Osteoblast (primary cell): ENCODE data around the gene NACC2. TPM values are rescaled to one million over a fixed set of nuclear protein-coding genes. Genes with fewer than 3 reads are reported as not detected.

Source experiments
- DNase-seq: peaks from one replicate; pipeline ENCODE4 v3.0.0; 2011; ENCODE audit warnings: low spot score, mixed read lengths; ENCODE audit not compliant: insufficient read length; ENCODE audit errors: missing footprints
- H2AFZ ChIP-seq: 2 replicates; pipeline ENCODE4 v1.6.0; 2011; ENCODE audit warnings: mild to moderate bottlenecking, low read length
- H3K27ac ChIP-seq: 2 replicates; pipeline ENCODE4 v1.5.1; 2011; ENCODE audit warnings: mild to moderate bottlenecking, low read depth, low read length, moderate library complexity
- H3K27me3 ChIP-seq: 2 replicates; pipeline ENCODE4 v1.6.0; 2012; ENCODE audit warnings: mild to moderate bottlenecking, control low read depth, inconsistent platforms, low read length, moderate library complexity; ENCODE audit not compliant: insufficient read depth
- H3K36me3 ChIP-seq: 2 replicates; pipeline ENCODE4 v1.5.1; 2011; ENCODE audit warnings: mild to moderate bottlenecking, low read length, control low read depth, moderate library complexity; ENCODE audit not compliant: insufficient read depth
- H3K4me1 ChIP-seq: 2 replicates; pipeline ENCODE4 v1.5.1; 2011; ENCODE audit warnings: mild to moderate bottlenecking, low read length, control low read depth, moderate library complexity; ENCODE audit not compliant: insufficient read depth
- H3K4me2 ChIP-seq: 2 replicates; pipeline ENCODE4 v1.6.0; 2011; ENCODE audit warnings: mild to moderate bottlenecking, low read length; ENCODE audit not compliant: insufficient read depth
- H3K4me3 ChIP-seq: fragments of 200-600 bp; sonication (generic); 3 replicates; pipeline ENCODE4 v1.5.1; 2012; ENCODE audit warnings: mild to moderate bottlenecking, low read length, inconsistent platforms; ENCODE audit not compliant: insufficient read depth
- H3K79me2 ChIP-seq: 2 replicates; pipeline ENCODE4 v1.6.0; 2012; ENCODE audit warnings: mild to moderate bottlenecking, low read length, control low read depth, inconsistent platforms; ENCODE audit not compliant: insufficient read depth
- H3K9me3 ChIP-seq: 2 replicates; pipeline ENCODE4 v1.5.1; 2011; ENCODE audit warnings: low read depth, low read length, control low read depth
- H4K20me1 ChIP-seq: 2 replicates; pipeline ENCODE4 v1.6.0; 2012; ENCODE audit warnings: mild to moderate bottlenecking, low read length, control low read depth; ENCODE audit not compliant: insufficient read depth
- total RNA-seq: library from RNA; depleted of rRNA; stranded (reverse); fragments of >200 nt; gene quantifications from 2 replicates; pipeline ENCODE4 v1.2.3, GENCODE V29; 2012
- TF ChIP-seq, protein P1 (sequence below): IDR thresholded peaks from 2 replicates; pipeline ENCODE4 v1.5.1; 2011; ENCODE audit warnings: mild to moderate bottlenecking, low read depth, low read length, moderate library complexity; ENCODE audit errors: extremely low read depth

NACC2 gene
- total RNA-seq, 1 donor, result 32.9 TPM

GRCh38 chr9:135987838-135988404 lies 107.2 kb downstream of the NACC2 start:
- Histone ChIP-seq H3K4me2 (no peak overlapping the region), H3K27ac (no peak overlapping the region), H3K9me3 (no peaks in the 10 kb centered on the region), H2AFZ (no peak overlapping the region), H4K20me1 (no peaks in the 10 kb centered on the region), H3K4me1 (peaks cover 9% of the 10 kb centered on the region), H3K79me2 (no peaks in the 10 kb centered on the region), H3K36me3 (no peaks in the 10 kb centered on the region), H3K4me3 (no peak overlapping the region), H3K27me3 (peaks cover 17% of the 10 kb centered on the region)
- TF ChIP-seq, protein P1, sequence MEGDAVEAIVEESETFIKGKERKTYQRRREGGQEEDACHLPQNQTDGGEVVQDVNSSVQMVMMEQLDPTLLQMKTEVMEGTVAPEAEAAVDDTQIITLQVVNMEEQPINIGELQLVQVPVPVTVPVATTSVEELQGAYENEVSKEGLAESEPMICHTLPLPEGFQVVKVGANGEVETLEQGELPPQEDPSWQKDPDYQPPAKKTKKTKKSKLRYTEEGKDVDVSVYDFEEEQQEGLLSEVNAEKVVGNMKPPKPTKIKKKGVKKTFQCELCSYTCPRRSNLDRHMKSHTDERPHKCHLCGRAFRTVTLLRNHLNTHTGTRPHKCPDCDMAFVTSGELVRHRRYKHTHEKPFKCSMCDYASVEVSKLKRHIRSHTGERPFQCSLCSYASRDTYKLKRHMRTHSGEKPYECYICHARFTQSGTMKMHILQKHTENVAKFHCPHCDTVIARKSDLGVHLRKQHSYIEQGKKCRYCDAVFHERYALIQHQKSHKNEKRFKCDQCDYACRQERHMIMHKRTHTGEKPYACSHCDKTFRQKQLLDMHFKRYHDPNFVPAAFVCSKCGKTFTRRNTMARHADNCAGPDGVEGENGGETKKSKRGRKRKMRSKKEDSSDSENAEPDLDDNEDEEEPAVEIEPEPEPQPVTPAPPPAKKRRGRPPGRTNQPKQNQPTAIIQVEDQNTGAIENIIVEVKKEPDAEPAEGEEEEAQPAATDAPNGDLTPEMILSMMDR, result no peak
- DNase-seq, result no peak

- H4K20me1 ChIP-seq, result no peaks in the 10 kb centered on the region
These were observed 108.5 kb downstream of the NACC2 start for GRCh38 chr9:135986605-135987004.

GRCh38 chr9:135985889-135986288 lies 109.2 kb downstream of the NACC2 start:
- Histone ChIP-seq H3K27ac (no peak overlapping the region), H3K4me2 (no peak overlapping the region), H3K4me3 (no peak overlapping the region), H4K20me1 (no peaks in the 10 kb centered on the region), H3K9me3 (no peaks in the 10 kb centered on the region), H2AFZ (no peak overlapping the region), H3K36me3 (no peaks in the 10 kb centered on the region), H3K27me3 (peaks cover 17% of the 10 kb centered on the region), H3K79me2 (no peaks in the 10 kb centered on the region), H3K4me1 (no peaks in the 10 kb centered on the region)
- DNase-seq, result no peak
- TF ChIP-seq, protein P1, result no peak

More at GRCh38 chr9:135986605-135987004, 108.5 kb downstream of the NACC2 start:
- no peaks in the 10 kb centered on the region for H3K79me2 ChIP-seq
- H3K27ac ChIP-seq, result no peak overlapping the region
- H3K9me3 ChIP-seq, result no peaks in the 10 kb centered on the region
- no peaks in the 10 kb centered on the region for H3K4me1 ChIP-seq
- no peak for DNase-seq
- no peaks in the 10 kb centered on the region for H3K36me3 ChIP-seq
- TF ChIP-seq, protein P1, result no peak
- H3K4me3 ChIP-seq, result no peak overlapping the region
- peaks cover 17% of the 10 kb centered on the region for H3K27me3 ChIP-seq
- H3K4me2 ChIP-seq, result no peak overlapping the region
- H2AFZ ChIP-seq, result no peak overlapping the region

DNA sequence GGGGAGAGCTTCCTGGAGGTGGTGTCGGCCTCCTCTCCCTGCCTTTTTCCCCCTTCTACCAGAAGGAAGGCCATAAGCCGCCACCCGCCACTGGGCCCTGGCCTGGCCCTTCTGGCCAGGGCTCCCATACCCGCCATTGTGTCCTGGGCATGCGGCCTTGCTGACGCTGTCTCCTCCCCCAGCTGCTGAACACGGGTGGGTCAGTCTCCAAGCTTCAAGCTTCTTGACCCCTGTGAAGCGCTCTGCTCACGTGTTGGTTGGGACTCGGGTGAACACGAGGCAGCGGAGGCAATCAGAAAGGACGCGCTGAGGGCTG lies 109.7 kb downstream of the NACC2 start:
- Histone ChIP-seq H3K9me3 (no peaks in the 10 kb centered on the region), H3K27ac (no peak overlapping the region), H3K36me3 (no peaks in the 10 kb centered on the region), H3K4me3 (no peak overlapping the region), H3K4me2 (no peak overlapping the region), H4K20me1 (no peaks in the 10 kb centered on the region), H3K27me3 (peaks cover 17% of the 10 kb centered on the region), H3K79me2 (no peaks in the 10 kb centered on the region), H2AFZ (no peak overlapping the region), H3K4me1 (no peaks in the 10 kb centered on the region)
- TF ChIP-seq, protein P1, result no peak
- DNase-seq, result no peak
